ENCODE results near the gene TMEM132C.

TMEM132C gene

DNA sequence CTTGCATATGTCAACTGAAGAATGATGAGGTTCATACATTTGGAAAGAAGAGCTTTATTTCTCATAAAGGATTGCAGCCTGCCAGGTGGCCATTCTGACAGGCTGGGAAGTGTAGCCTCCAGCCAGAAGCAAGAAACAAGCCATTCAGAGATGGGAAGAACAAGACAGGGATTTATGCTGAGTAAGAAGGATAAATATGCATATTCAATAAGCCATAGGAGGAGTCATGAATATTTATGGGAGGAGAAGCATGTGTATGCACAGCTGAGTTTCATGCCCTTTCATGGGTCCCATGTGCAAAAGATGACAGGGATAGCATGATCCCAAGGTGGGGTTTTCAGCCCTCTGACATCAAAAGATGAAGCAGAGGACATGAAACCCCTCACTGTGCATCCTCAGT is 269.8 kb downstream of the TMEM132C start:
- Histone ChIP-seq H3K4ac (ENCODE audit: low read depth in 1 of 2, low read length in 2 of 2) (no peak overlapping the region), H4K91ac (ENCODE audit: low read length) (no peak overlapping the region)
- DNase-seq: no peak

DNA sequence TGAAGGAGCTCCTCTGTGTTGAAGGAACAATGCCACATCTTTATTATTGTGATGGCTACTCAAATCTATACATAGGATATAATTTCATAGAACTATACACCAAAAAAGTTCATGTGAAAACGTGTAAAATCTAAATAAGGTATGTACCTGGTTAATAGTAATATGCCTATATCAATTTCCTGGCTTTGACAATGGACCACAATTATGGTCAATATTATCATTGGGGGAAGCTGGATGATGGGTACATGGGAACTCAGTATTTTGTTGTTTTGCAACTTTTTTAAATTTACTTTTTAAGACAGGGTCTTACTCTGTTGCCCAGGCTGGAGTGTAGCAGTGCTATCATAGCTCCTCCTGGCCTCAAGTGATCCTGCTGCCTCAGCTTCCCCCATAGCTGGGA is 270.7 kb downstream of the TMEM132C start:
- H2AFZ ChIP-seq (ENCODE audit: low read depth, low read length): no peak overlapping the region
- no peak overlapping the region for H3K4ac ChIP-seq (ENCODE audit: low read depth in 1 of 2, low read length in 2 of 2)
- H3K4me1 ChIP-seq (ENCODE audit: control insufficient read depth, insufficient read depth, low read depth, low read length): peaks cover 1% of the 10 kb centered on the region
- H2BK15ac ChIP-seq (ENCODE audit: low read depth, poor library complexity, severe bottlenecking): no peak overlapping the region
- no peak overlapping the region for H4K91ac ChIP-seq (ENCODE audit: low read length)
- WGBS: no CpG with 5 or more reads among the region's 1 CpG
- peaks cover 13% of the 10 kb centered on the region for H3K9me3 ChIP-seq (ENCODE audit: control insufficient read depth, low read length)
- H2BK120ac ChIP-seq (ENCODE audit: low read depth, low read length): no peak overlapping the region
- no peak overlapping the region for H3K4me2 ChIP-seq (ENCODE audit: low read length, poor library complexity, severe bottlenecking)
- H3K27me3 ChIP-seq (ENCODE audit: control insufficient read depth in 1 of 2, insufficient read depth in 1 of 2, low read length in 2 of 2): no peaks in the 10 kb centered on the region
- no peak overlapping the region for H3K4me3 ChIP-seq (ENCODE audit: insufficient read depth in 1 of 2, low read depth in 1 of 2, low read length in 2 of 2)
- H3K9ac ChIP-seq (ENCODE audit: low read length): no peak overlapping the region
- no peak overlapping the region for H2BK5ac ChIP-seq (ENCODE audit: low read depth, low read length, poor library complexity, severe bottlenecking)
- H3K18ac ChIP-seq (ENCODE audit: low read depth in 1 of 2, low read length in 2 of 2): no peak overlapping the region
- H3K27ac ChIP-seq (ENCODE audit: low read length, poor library complexity, severe bottlenecking): no peak overlapping the region
- no peak overlapping the region for H2AK5ac ChIP-seq (ENCODE audit: low read length, severe bottlenecking)
- H3K79me1 ChIP-seq (replicated peaks; ENCODE audit: low read length, poor library complexity, severe bottlenecking): no peaks in the 10 kb centered on the region
- no peaks in the 10 kb centered on the region for H3K36me3 ChIP-seq (ENCODE audit: control insufficient read depth in 1 of 2, insufficient read depth in 2 of 2, low read depth in 1 of 2, low read length in 2 of 2)
- H3K14ac ChIP-seq (ENCODE audit: low read length in 2 of 2): no peak overlapping the region
- no peak overlapping the region for H4K8ac ChIP-seq (ENCODE audit: low read length)
- DNase-seq: no peak
- no peak overlapping the region for H2BK12ac ChIP-seq (ENCODE audit: low read length in 2 of 2)
- H3K23ac ChIP-seq (ENCODE audit: low read length in 2 of 2): no peak overlapping the region

More for the DNA sequence above, 269.8 kb downstream of the TMEM132C start:
- no peak overlapping the region for H2BK15ac ChIP-seq (ENCODE audit: low read depth, poor library complexity, severe bottlenecking)
- no peak overlapping the region for H3K27ac ChIP-seq (ENCODE audit: low read length, poor library complexity, severe bottlenecking)
- H2BK12ac ChIP-seq (ENCODE audit: low read length in 2 of 2): no peak overlapping the region
- H2AFZ ChIP-seq (ENCODE audit: low read depth, low read length): no peak overlapping the region
- H3K27me3 ChIP-seq (ENCODE audit: control insufficient read depth in 1 of 2, insufficient read depth in 1 of 2, low read length in 2 of 2): no peaks in the 10 kb centered on the region
- H2AK5ac ChIP-seq (ENCODE audit: low read length, severe bottlenecking): no peak overlapping the region
- no peak overlapping the region for H3K9ac ChIP-seq (ENCODE audit: low read length)
- no peak overlapping the region for H3K4me3 ChIP-seq (ENCODE audit: insufficient read depth in 1 of 2, low read depth in 1 of 2, low read length in 2 of 2)
- H3K18ac ChIP-seq (ENCODE audit: low read depth in 1 of 2, low read length in 2 of 2): no peak overlapping the region
- H3K4me1 ChIP-seq (ENCODE audit: control insufficient read depth, insufficient read depth, low read depth, low read length): peaks cover 1% of the 10 kb centered on the region
- H3K79me1 ChIP-seq (replicated peaks; ENCODE audit: low read length, poor library complexity, severe bottlenecking): no peaks in the 10 kb centered on the region
- H4K8ac ChIP-seq (ENCODE audit: low read length): no peak overlapping the region
- H3K36me3 ChIP-seq (ENCODE audit: control insufficient read depth in 1 of 2, insufficient read depth in 2 of 2, low read depth in 1 of 2, low read length in 2 of 2): no peaks in the 10 kb centered on the region
- H3K9me3 ChIP-seq (ENCODE audit: control insufficient read depth, low read length): peaks cover 13% of the 10 kb centered on the region
- H2BK5ac ChIP-seq (ENCODE audit: low read depth, low read length, poor library complexity, severe bottlenecking): no peak overlapping the region
- no peak overlapping the region for H3K14ac ChIP-seq (ENCODE audit: low read length in 2 of 2)
- H2BK120ac ChIP-seq (ENCODE audit: low read depth, low read length): no peak overlapping the region
- H3K23ac ChIP-seq (ENCODE audit: low read length in 2 of 2): no peak overlapping the region
- no peak overlapping the region for H3K4me2 ChIP-seq (ENCODE audit: low read length, poor library complexity, severe bottlenecking)

DNA sequence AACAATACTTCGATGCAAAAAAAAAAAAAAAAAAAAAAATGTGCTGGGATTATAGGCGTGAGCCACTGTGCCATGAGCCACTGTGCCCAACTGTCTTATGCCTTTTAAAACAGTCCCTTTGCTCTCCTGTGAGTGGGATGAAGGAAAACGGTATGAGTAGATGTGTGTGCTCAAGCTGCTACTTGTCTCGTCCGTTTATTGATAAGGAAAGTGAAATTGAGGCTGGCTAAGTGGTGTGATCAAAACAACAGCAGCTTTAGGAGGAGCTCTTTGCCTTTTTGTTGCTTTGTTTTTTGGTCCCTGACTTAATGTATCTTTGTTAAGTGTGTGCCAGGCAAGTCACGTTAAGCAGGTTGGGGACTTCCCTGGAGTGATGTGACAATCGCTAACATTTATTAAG is 275.9 kb downstream of the TMEM132C start:
- Histone ChIP-seq H3K14ac (ENCODE audit: low read length in 2 of 2) (no peak overlapping the region), H2BK5ac (ENCODE audit: low read depth, low read length, poor library complexity, severe bottlenecking) (no peak overlapping the region), H4K91ac (ENCODE audit: low read length) (no peak overlapping the region), H3K18ac (ENCODE audit: low read depth in 1 of 2, low read length in 2 of 2) (no peak overlapping the region), H3K36me3 (ENCODE audit: control insufficient read depth in 1 of 2, insufficient read depth in 2 of 2, low read depth in 1 of 2, low read length in 2 of 2) (no peaks in the 10 kb centered on the region), H3K9ac (ENCODE audit: low read length) (no peak overlapping the region), H2BK120ac (ENCODE audit: low read depth, low read length) (no peak overlapping the region), H3K4ac (ENCODE audit: low read depth in 1 of 2, low read length in 2 of 2) (no peak overlapping the region), H2BK15ac (ENCODE audit: low read depth, poor library complexity, severe bottlenecking) (no peak overlapping the region), H3K27me3 (ENCODE audit: control insufficient read depth in 1 of 2, insufficient read depth in 1 of 2, low read length in 2 of 2) (no peaks in the 10 kb centered on the region), H3K79me1 (replicated peaks; ENCODE audit: low read length, poor library complexity, severe bottlenecking) (no peaks in the 10 kb centered on the region), H3K9me3 (ENCODE audit: control insufficient read depth, low read length) (peaks cover under 1% of the 10 kb centered on the region), H2AK5ac (ENCODE audit: low read length, severe bottlenecking) (no peak overlapping the region), H3K27ac (ENCODE audit: low read length, poor library complexity, severe bottlenecking) (no peak overlapping the region), H2BK12ac (ENCODE audit: low read length in 2 of 2) (no peak overlapping the region), H3K4me1 (ENCODE audit: control insufficient read depth, insufficient read depth, low read depth, low read length) (peaks cover 6% of the 10 kb centered on the region), H3K4me2 (ENCODE audit: low read length, poor library complexity, severe bottlenecking) (no peak overlapping the region), H3K23ac (ENCODE audit: low read length in 2 of 2) (no peak overlapping the region), H3K4me3 (ENCODE audit: insufficient read depth in 1 of 2, low read depth in 1 of 2, low read length in 2 of 2) (no peak overlapping the region), H2AFZ (ENCODE audit: low read depth, low read length) (no peak overlapping the region), H4K8ac (ENCODE audit: low read length) (no peak overlapping the region)
- 66% methylated on average over 5 of the region's 7 CpGs for WGBS
- DNase-seq: no peak

DNA sequence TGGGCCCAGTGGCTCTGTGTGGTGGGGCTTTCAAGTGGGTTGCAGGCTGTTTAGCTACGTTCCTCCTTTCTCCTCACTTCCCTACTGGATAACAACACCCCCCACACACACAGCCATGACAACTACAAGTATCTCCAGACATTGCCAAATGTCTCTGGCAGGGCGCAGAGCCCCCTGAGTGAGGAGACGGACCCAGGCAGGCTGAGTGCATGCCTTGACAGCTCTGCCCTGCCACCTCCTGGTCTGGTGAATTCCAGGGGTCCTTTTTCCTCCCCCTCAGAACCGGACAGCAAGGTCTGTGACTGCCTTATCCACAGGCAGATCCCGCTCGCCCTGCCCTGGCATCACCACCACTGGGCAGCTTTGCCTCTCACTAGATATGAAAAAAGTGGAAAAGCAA is 276.5 kb downstream of the TMEM132C start:
- Histone ChIP-seq H4K91ac (ENCODE audit: low read length) (no peak overlapping the region), H3K27me3 (ENCODE audit: control insufficient read depth in 1 of 2, insufficient read depth in 1 of 2, low read length in 2 of 2) (no peaks in the 10 kb centered on the region), H2BK12ac (ENCODE audit: low read length in 2 of 2) (no peak overlapping the region), H3K27ac (ENCODE audit: low read length, poor library complexity, severe bottlenecking) (no peak overlapping the region), H3K4me3 (ENCODE audit: insufficient read depth in 1 of 2, low read depth in 1 of 2, low read length in 2 of 2) (no peak overlapping the region), H2BK15ac (ENCODE audit: low read depth, poor library complexity, severe bottlenecking) (no peak overlapping the region), H3K23ac (ENCODE audit: low read length in 2 of 2) (no peak overlapping the region), H3K36me3 (ENCODE audit: control insufficient read depth in 1 of 2, insufficient read depth in 2 of 2, low read depth in 1 of 2, low read length in 2 of 2) (no peaks in the 10 kb centered on the region), H3K9ac (ENCODE audit: low read length) (no peak overlapping the region), H2BK5ac (ENCODE audit: low read depth, low read length, poor library complexity, severe bottlenecking) (no peak overlapping the region), H2AK5ac (ENCODE audit: low read length, severe bottlenecking) (no peak overlapping the region), H4K8ac (ENCODE audit: low read length) (no peak overlapping the region), H3K18ac (ENCODE audit: low read depth in 1 of 2, low read length in 2 of 2) (no peak overlapping the region), H3K4me1 (ENCODE audit: control insufficient read depth, insufficient read depth, low read depth, low read length) (peaks cover 6% of the 10 kb centered on the region), H2BK120ac (ENCODE audit: low read depth, low read length) (no peak overlapping the region), H3K79me1 (replicated peaks; ENCODE audit: low read length, poor library complexity, severe bottlenecking) (no peaks in the 10 kb centered on the region), H3K4ac (ENCODE audit: low read depth in 1 of 2, low read length in 2 of 2) (no peak overlapping the region), H3K4me2 (ENCODE audit: low read length, poor library complexity, severe bottlenecking) (no peak overlapping the region), H3K9me3 (ENCODE audit: control insufficient read depth, low read length) (no peaks in the 10 kb centered on the region), H3K14ac (ENCODE audit: low read length in 2 of 2) (no peak overlapping the region), H2AFZ (ENCODE audit: low read depth, low read length) (no peak overlapping the region)
- WGBS: 43% methylated on average over 3 of the region's 6 CpGs
- DNase-seq: no peak
